ENCODE data around the gene TMPRSS7.

Gene TMPRSS7

GRCh38 chr3:112038863-112039262, 4.3 kb downstream of the TMPRSS7 start:
- TF ChIP-seq, protein P1, sequence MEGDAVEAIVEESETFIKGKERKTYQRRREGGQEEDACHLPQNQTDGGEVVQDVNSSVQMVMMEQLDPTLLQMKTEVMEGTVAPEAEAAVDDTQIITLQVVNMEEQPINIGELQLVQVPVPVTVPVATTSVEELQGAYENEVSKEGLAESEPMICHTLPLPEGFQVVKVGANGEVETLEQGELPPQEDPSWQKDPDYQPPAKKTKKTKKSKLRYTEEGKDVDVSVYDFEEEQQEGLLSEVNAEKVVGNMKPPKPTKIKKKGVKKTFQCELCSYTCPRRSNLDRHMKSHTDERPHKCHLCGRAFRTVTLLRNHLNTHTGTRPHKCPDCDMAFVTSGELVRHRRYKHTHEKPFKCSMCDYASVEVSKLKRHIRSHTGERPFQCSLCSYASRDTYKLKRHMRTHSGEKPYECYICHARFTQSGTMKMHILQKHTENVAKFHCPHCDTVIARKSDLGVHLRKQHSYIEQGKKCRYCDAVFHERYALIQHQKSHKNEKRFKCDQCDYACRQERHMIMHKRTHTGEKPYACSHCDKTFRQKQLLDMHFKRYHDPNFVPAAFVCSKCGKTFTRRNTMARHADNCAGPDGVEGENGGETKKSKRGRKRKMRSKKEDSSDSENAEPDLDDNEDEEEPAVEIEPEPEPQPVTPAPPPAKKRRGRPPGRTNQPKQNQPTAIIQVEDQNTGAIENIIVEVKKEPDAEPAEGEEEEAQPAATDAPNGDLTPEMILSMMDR (IDR thresholded peaks at IDR 0.05; ENCODE audit: poor library complexity, severe bottlenecking), result no peak
- H3K27ac ChIP-seq (ENCODE audit: poor library complexity, severe bottlenecking), result no peak overlapping the region
- DNase-seq (ENCODE audit: low spot score), result no peak
- H3K27me3 ChIP-seq (ENCODE audit: insufficient read depth, poor library complexity, severe bottlenecking), result no peaks in the 10 kb centered on the region
- peak; percentile 63; the same call in 2 of the 3 replicates for ATAC-seq (ENCODE audit: low read depth)
- H3K4me3 ChIP-seq (ENCODE audit: severe bottlenecking), result no peak overlapping the region
- H3K4me1 ChIP-seq (ENCODE audit: insufficient read depth, poor library complexity, severe bottlenecking), result no peaks in the 10 kb centered on the region
- no peaks in the 10 kb centered on the region for H3K9me3 ChIP-seq (ENCODE audit: severe bottlenecking)
- no peaks in the 10 kb centered on the region for H3K36me3 ChIP-seq (ENCODE audit: low read depth)

- no peaks in the 10 kb centered on the region for H3K36me3 ChIP-seq (ENCODE audit: low read depth)
- H3K27me3 ChIP-seq (ENCODE audit: insufficient read depth, poor library complexity, severe bottlenecking), result no peaks in the 10 kb centered on the region
- no peaks in the 10 kb centered on the region for H3K9me3 ChIP-seq (ENCODE audit: severe bottlenecking)
- TF ChIP-seq, protein P1 (IDR thresholded peaks at IDR 0.05; ENCODE audit: poor library complexity, severe bottlenecking), result no peak
- H3K27ac ChIP-seq (ENCODE audit: poor library complexity, severe bottlenecking), result no peak overlapping the region
- ATAC-seq (ENCODE audit: low read depth) (no peak), DNase-seq (ENCODE audit: low spot score) (no peak)
- no peaks in the 10 kb centered on the region for H3K4me1 ChIP-seq (ENCODE audit: insufficient read depth, poor library complexity, severe bottlenecking)
- H3K4me3 ChIP-seq (ENCODE audit: severe bottlenecking), result no peak overlapping the region
Observed at GRCh38 chr3:112041321-112041720, 6.8 kb downstream of the TMPRSS7 start.

DNA sequence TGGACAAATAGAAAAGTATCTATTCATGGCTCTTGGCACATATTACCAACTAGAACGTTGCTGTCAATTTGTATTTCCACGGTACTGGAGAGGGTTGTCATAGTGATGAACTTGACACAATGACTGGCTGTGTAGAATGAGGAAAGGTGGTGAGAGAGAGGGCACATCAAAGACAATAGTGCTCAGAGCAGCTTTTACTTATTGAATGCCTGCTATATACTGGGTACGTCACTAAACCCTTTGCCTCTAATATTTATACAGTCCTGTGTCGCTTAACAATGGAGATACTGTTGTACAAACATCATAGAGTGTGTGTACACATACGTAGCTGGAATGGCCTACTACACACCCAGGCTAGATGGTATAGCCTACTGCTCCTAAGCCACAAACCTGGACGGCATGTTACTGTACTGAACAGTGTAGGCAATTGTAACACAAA, 8.3 kb downstream of the TMPRSS7 start:
- ATAC-seq (ENCODE audit: low read depth) (no peak), DNase-seq (ENCODE audit: low spot score) (no peak)
- H3K9me3 ChIP-seq (ENCODE audit: severe bottlenecking), result no peaks in the 10 kb centered on the region
- H3K27me3 ChIP-seq (ENCODE audit: insufficient read depth, poor library complexity, severe bottlenecking), result no peaks in the 10 kb centered on the region
- H3K4me3 ChIP-seq (ENCODE audit: severe bottlenecking), result no peak overlapping the region
- H3K27ac ChIP-seq (ENCODE audit: poor library complexity, severe bottlenecking), result no peak overlapping the region
- H3K36me3 ChIP-seq (ENCODE audit: low read depth), result no peaks in the 10 kb centered on the region
- H3K4me1 ChIP-seq (ENCODE audit: insufficient read depth, poor library complexity, severe bottlenecking), result peaks cover 6% of the 10 kb centered on the region
- TF ChIP-seq, protein P1 (IDR thresholded peaks at IDR 0.05; ENCODE audit: poor library complexity, severe bottlenecking), result no peak

- H3K4me3 ChIP-seq (ENCODE audit: severe bottlenecking), result no peak overlapping the region
Observed at GRCh38 chr3:112043621-112044201, 9.2 kb downstream of the TMPRSS7 start.

DNA sequence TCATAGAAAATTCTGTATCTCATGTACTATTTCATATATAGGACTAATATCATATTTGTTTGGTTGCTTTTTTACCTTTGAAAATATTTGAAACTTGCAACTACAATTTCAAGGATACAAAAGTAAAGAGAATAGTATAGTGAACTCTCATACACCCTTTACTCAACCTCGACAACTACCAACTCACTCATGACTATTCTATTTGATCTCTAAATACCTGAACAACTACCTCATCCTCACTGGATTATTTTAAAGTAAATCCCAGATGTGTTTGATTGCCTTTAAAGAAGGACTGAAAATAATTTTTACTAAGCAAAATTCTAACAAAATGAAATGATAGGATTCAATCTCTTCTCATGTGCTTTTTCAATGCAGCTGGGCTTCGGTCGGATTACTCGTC, 12.1 kb downstream of the TMPRSS7 start:
- ATAC-seq (ENCODE audit: low read depth), result peak; percentile 84

More at GRCh38 chr3:112043621-112044201, 9.2 kb downstream of the TMPRSS7 start:
- TF ChIP-seq, protein P1 (IDR thresholded peaks at IDR 0.05; ENCODE audit: poor library complexity, severe bottlenecking), result peak; percentile 98
- no peak overlapping the region for H3K27ac ChIP-seq (ENCODE audit: poor library complexity, severe bottlenecking)
- no peaks in the 10 kb centered on the region for H3K27me3 ChIP-seq (ENCODE audit: insufficient read depth, poor library complexity, severe bottlenecking)
- no peak for DNase-seq (ENCODE audit: low spot score)
- H3K36me3 ChIP-seq (ENCODE audit: low read depth), result no peaks in the 10 kb centered on the region
- H3K9me3 ChIP-seq (ENCODE audit: severe bottlenecking), result no peaks in the 10 kb centered on the region
- ATAC-seq (ENCODE audit: low read depth), result peak; percentile 86
- peaks cover 6% of the 10 kb centered on the region for H3K4me1 ChIP-seq (ENCODE audit: insufficient read depth, poor library complexity, severe bottlenecking)

More for the DNA sequence above, 12.1 kb downstream of the TMPRSS7 start:
- Histone ChIP-seq H3K9me3 (ENCODE audit: severe bottlenecking) (no peaks in the 10 kb centered on the region), H3K4me3 (ENCODE audit: severe bottlenecking) (no peak overlapping the region), H3K27me3 (ENCODE audit: insufficient read depth, poor library complexity, severe bottlenecking) (no peaks in the 10 kb centered on the region), H3K36me3 (ENCODE audit: low read depth) (no peaks in the 10 kb centered on the region), H3K27ac (ENCODE audit: poor library complexity, severe bottlenecking) (no peak overlapping the region), H3K4me1 (ENCODE audit: insufficient read depth, poor library complexity, severe bottlenecking) (peaks cover 6% of the 10 kb centered on the region)
- no peak for DNase-seq (ENCODE audit: low spot score)
- TF ChIP-seq, protein P1 (IDR thresholded peaks at IDR 0.05; ENCODE audit: poor library complexity, severe bottlenecking), result no peak
